ENCODE measurements around the gene CDK6. TPM values are rescaled to one million over a fixed set of nuclear protein-coding genes. Genes with fewer than 3 reads are reported as not detected.

The CDK6 gene
- total and polyA plus RNA-seq, 2 of the 8 experiments (the other 6 are each of a cell fraction or from before 2014, with no cell fraction given): 5.9 to 18.9 TPM

DNA sequence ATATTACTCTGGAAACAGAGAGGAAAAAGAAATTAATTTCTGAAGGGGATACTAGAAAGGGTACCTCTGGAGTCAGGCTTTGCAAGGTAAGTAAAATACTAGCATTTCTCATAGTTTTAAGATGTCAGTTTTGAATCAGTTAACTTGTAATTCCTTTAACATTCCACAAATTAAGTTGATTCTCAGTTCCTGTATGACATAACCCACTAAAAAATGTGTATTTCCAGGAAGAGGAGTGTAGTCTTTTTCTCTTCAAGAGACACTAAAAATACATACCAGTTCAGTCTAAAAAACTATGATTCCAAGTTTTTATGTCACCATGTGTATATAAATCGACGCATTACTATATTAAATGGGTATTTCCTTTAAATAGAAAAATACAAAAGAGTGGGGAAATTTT lies 113.2 kb downstream of the CDK6 start (continued):
- TF ChIP-seq, protein P1, sequence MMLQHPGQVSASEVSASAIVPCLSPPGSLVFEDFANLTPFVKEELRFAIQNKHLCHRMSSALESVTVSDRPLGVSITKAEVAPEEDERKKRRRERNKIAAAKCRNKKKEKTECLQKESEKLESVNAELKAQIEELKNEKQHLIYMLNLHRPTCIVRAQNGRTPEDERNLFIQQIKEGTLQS (IDR thresholded peaks at IDR 0.05; ENCODE audit: insufficient read depth, low read depth, low read length): no peak
- no peak for TF ChIP-seq SAP30 (IDR thresholded peaks at IDR 0.05; ENCODE audit: insufficient read depth, insufficient replicate concordance, low read length)
- no peak for TF ChIP-seq YY1 (IDR thresholded peaks at IDR 0.05; ENCODE audit: low read depth, low read length)

Measured in H1 (cell line).